Caco-2 (cell line): ENCODE data around the gene DMWD. TPM values are rescaled to one million over a fixed set of nuclear protein-coding genes. Genes with fewer than 3 reads are reported as not detected.

ENCODE experiments used
- BruUV-seq: library from RNA; stranded (reverse); fragments of 400-500 nt; replicated peaks from 2 replicates; lab custom pipeline; 2021; lab: Mats Ljungman, UMichigan
- CTCF ChIA-PET: fragments of 300-600 bp; sonication (Branson Sonifier 250); formaldehyde crosslinking; loops from one replicate; lab custom pipeline; 2022; ENCODE audit warnings: antibody characterized with exemption; lab: Charles Lee
- POLR2A ChIA-PET: fragments of 300-600 bp; sonication (Branson Sonifier 250); formaldehyde crosslinking; loops from one replicate; lab custom pipeline; 2022; ENCODE audit warnings: antibody characterized with exemption; lab: Charles Lee
- DNase-seq, 2 experiments: peaks; one replicate each; pipeline versions ENCODE4 v3.0.0 to v3.0.0-alpha.2; 2020 to 2022
- H3K27me3 ChIP-seq: replicated peaks from 2 replicates; pipeline ENCODE4 v1.6.0; 2011; ENCODE audit warnings: low read length; ENCODE audit not compliant: control insufficient read depth, insufficient read depth
- H3K36me3 ChIP-seq: 2 replicates; pipeline ENCODE4 v1.5.1; 2011; ENCODE audit warnings: low read length; ENCODE audit not compliant: control insufficient read depth, insufficient read depth
- H3K4me1 ChIP-seq: fragments of 250-450 bp; sonication (Bioruptor Pico); 2 replicates; pipeline ENCODE4 v1.5.1; 2020; ENCODE audit warnings: mild to moderate bottlenecking
- H3K4me3 ChIP-seq: 2 replicates; pipeline ENCODE4 v1.5.1; 2011; ENCODE audit warnings: low read depth, mild to moderate bottlenecking, control low read depth, low read length
- H3K9me3 ChIP-seq: fragments of 250-450 bp; sonication (Bioruptor Pico); 2 replicates; pipeline ENCODE4 v1.5.1; 2020; ENCODE audit warnings: mild to moderate bottlenecking, moderate library complexity
- H3K27ac Mint-ChIP-seq: one replicate; pipeline ENCODE4 v1.8.0; 2022; ENCODE audit warnings: mixed read lengths; ENCODE audit not compliant: unreplicated experiment
- H3K27me3 Mint-ChIP-seq: one replicate; pipeline ENCODE4 v1.8.0; 2022; ENCODE audit warnings: mixed read lengths; ENCODE audit not compliant: insufficient read depth, unreplicated experiment
- H3K36me3 Mint-ChIP-seq: one replicate; pipeline ENCODE4 v1.8.0; 2022; ENCODE audit warnings: mild to moderate bottlenecking, mixed read lengths; ENCODE audit not compliant: insufficient read depth, unreplicated experiment
- H3K4me1 Mint-ChIP-seq: one replicate; pipeline ENCODE4 v1.8.0; 2022; ENCODE audit warnings: low read depth, mixed read lengths; ENCODE audit not compliant: unreplicated experiment
- H3K4me3 Mint-ChIP-seq: one replicate; pipeline ENCODE4 v1.8.0; 2022; ENCODE audit warnings: mild to moderate bottlenecking, moderate library complexity, mixed read lengths; ENCODE audit not compliant: unreplicated experiment
- H3K9me3 Mint-ChIP-seq: one replicate; pipeline ENCODE4 v1.8.0; 2022; ENCODE audit warnings: mixed read lengths; ENCODE audit not compliant: unreplicated experiment
- CTCF ChIP-seq, 2 experiments: fragments of 200-600 bp in 1 of 2; IDR thresholded peaks; 1 replicate in 1 of 2; 2 replicates in 1 of 2; pipeline versions ENCODE4 v1.5.1 to v1.8.0; 2011 to 2022; ENCODE audit warnings: antibody characterized with exemption in 1 of 2, control low read depth in 1 of 2, inconsistent platforms in 1 of 2, low read depth in 1 of 2, low read length in 1 of 2, mild to moderate bottlenecking in 1 of 2, moderate library complexity in 1 of 2; ENCODE audit not compliant: insufficient read depth in 1 of 2, severe bottlenecking in 1 of 2, unreplicated experiment in 1 of 2
- intact Hi-C: fragments of 100-400 bp; cut with micrococcal nuclease; formaldehyde crosslinking; loops from one replicate; pipeline ENCODE4 v1.10.0; 2022; ENCODE audit not compliant: unreplicated experiment
- total RNA-seq: library from RNA; stranded (reverse); gene quantifications from 2 replicates; pipeline ENCODE4 v1.2.3, GENCODE V29; 2022

Gene DMWD
- total RNA-seq, 1 experiment from 2014 or later, result 76.3 TPM

GRCh38 chr19:45815481-45816216, 23.0 kb upstream of the DMWD start:
- no peak for TF ChIP-seq CTCF (IDR thresholded peaks at IDR 0.05; ENCODE audit: insufficient read depth in 1 of 2, low read depth in 1 of 2, low read length in 1 of 2, severe bottlenecking in 1 of 2, unreplicated experiment in 1 of 2)
- H3K27ac Mint-ChIP-seq, result no peak overlapping the region
- Histone ChIP-seq H3K36me3 (no peaks in the 10 kb centered on the region; the same call in 1 of the 2 replicates), H3K4me3 (no peak overlapping the region), H3K9me3 (no peaks in the 10 kb centered on the region), H3K4me1 (peaks cover 6% of the 10 kb centered on the region; the same call in 1 of the 2 replicates), H3K27me3 (no peaks in the 10 kb centered on the region)
- DNase-seq, result no peak
- peaks cover 48% of the 10 kb centered on the region for H3K36me3 Mint-ChIP-seq
- ChIA-PET POLR2A (no interaction called here), CTCF (interaction anchor here (2.8 kb wide), 1 partner anchor 46 kb away, joined by 35 read pairs; the partner anchor contains the start of gene SIX5)
- no peaks in the 10 kb centered on the region for H3K27me3 Mint-ChIP-seq
- H3K4me1 Mint-ChIP-seq, result peaks cover 14% of the 10 kb centered on the region
- H3K4me3 Mint-ChIP-seq, result no peak overlapping the region
- BruUV-seq, result TSS peak; percentile 34
- H3K9me3 Mint-ChIP-seq, result no peaks in the 10 kb centered on the region
- intact Hi-C loops, result loop anchor here (10.0 kb wide), 1 partner anchor 199 kb away; no protein-coding TSS in a partner anchor

GRCh38 chr19:45814851-45815480, 22.3 kb upstream of the DMWD start, which contains the start of gene RSPH6A:
RSPH6A (minus strand) TSS chr19:45815308; CDS start chr19:45815176, 132 bp downstream.
- Mint-ChIP-seq H3K36me3 (peaks cover 46% of the 10 kb centered on the region), H3K9me3 (no peaks in the 10 kb centered on the region), H3K27ac (no peak within 1 kb of the TSS), H3K27me3 (no peaks in the 10 kb centered on the region), H3K4me3 (no peak within 1 kb of the TSS), H3K4me1 (peaks cover 14% of the 10 kb centered on the region)
- intact Hi-C loops, result loop anchor here (10.0 kb wide), 1 partner anchor 200 kb away; no protein-coding TSS in a partner anchor
- no peaks in the 10 kb centered on the region for H3K27me3 ChIP-seq
- H3K4me3 ChIP-seq, result no peak within 1 kb of the TSS
- no TSS peak for BruUV-seq
- no peaks in the 10 kb centered on the region for H3K9me3 ChIP-seq
- no peak for DNase-seq
- H3K4me1 ChIP-seq, result peaks cover 6% of the 10 kb centered on the region; the same call in 1 of the 2 replicates
- no peak for TF ChIP-seq CTCF (IDR thresholded peaks at IDR 0.05; ENCODE audit: insufficient read depth in 1 of 2, low read depth in 1 of 2, low read length in 1 of 2, severe bottlenecking in 1 of 2, unreplicated experiment in 1 of 2)
- CTCF ChIA-PET, result interaction anchor here (1.0 to 2.6 kb wide), 2 partner anchors 11 to 16 kb away, joined by 4 to 11 read pairs; no protein-coding TSS in a partner anchor
- no peaks in the 10 kb centered on the region; the same call in 1 of the 2 replicates for H3K36me3 ChIP-seq
- POLR2A ChIA-PET, result no interaction called here

GRCh38 chr19:45814166-45814780, 21.6 kb upstream of the DMWD start:
- no peak for TF ChIP-seq CTCF (IDR thresholded peaks at IDR 0.05; ENCODE audit: insufficient read depth in 1 of 2, low read depth in 1 of 2, low read length in 1 of 2, severe bottlenecking in 1 of 2, unreplicated experiment in 1 of 2)
- H3K36me3 ChIP-seq, result no peaks in the 10 kb centered on the region; the same call in 1 of the 2 replicates
- peaks cover 10% of the 10 kb centered on the region for H3K4me1 Mint-ChIP-seq
- DNase-seq, result no peak
- peaks cover 6% of the 10 kb centered on the region; the same call in 1 of the 2 replicates for H3K4me1 ChIP-seq
- H3K27ac Mint-ChIP-seq, result no peak overlapping the region
- no TSS peak for BruUV-seq
- H3K4me3 ChIP-seq, result no peak overlapping the region
- no peaks in the 10 kb centered on the region for H3K27me3 ChIP-seq
- POLR2A ChIA-PET, result no interaction called here
- H3K4me3 Mint-ChIP-seq, result no peak overlapping the region
- peaks cover 45% of the 10 kb centered on the region for H3K36me3 Mint-ChIP-seq
- H3K9me3 ChIP-seq, result no peaks in the 10 kb centered on the region
- intact Hi-C loops, result loop anchor here (10.0 kb wide), 1 partner anchor 201 kb away; no protein-coding TSS in a partner anchor
- CTCF ChIA-PET, result interaction anchor here (0.9 to 2.6 kb wide), 3 partner anchors 10 to 29 kb away, joined by 3 to 11 read pairs (median 4); no protein-coding TSS in a partner anchor
- H3K27me3 Mint-ChIP-seq, result no peaks in the 10 kb centered on the region
- no peaks in the 10 kb centered on the region for H3K9me3 Mint-ChIP-seq
